Fibroblast of pulmonary artery (primary cell): Measurements from ENCODE around the gene PCK1.

Experiments used
- DNase-seq: peaks from one replicate; pipeline ENCODE4 v3.0.0-alpha.2; 2010; ENCODE audit warnings: low read depth
- H3K4me3 ChIP-seq: replicated peaks from 2 replicates; pipeline ENCODE4 v1.5.1; 2011; ENCODE audit warnings: low read depth, mild to moderate bottlenecking, control low read depth, low read length, moderate library complexity
- TF ChIP-seq, protein P1 (sequence below): IDR thresholded peaks from 2 replicates; pipeline ENCODE4 v1.5.1; 2011; ENCODE audit warnings: mild to moderate bottlenecking, control low read depth, low read length, inconsistent platforms; ENCODE audit errors: missing control alignments

The PCK1 gene

GRCh38 chr20:57610261-57610952, 49.5 kb downstream of the PCK1 start:
- H3K4me3 ChIP-seq: no peak overlapping the region
- no peak for DNase-seq
- TF ChIP-seq, protein P1, sequence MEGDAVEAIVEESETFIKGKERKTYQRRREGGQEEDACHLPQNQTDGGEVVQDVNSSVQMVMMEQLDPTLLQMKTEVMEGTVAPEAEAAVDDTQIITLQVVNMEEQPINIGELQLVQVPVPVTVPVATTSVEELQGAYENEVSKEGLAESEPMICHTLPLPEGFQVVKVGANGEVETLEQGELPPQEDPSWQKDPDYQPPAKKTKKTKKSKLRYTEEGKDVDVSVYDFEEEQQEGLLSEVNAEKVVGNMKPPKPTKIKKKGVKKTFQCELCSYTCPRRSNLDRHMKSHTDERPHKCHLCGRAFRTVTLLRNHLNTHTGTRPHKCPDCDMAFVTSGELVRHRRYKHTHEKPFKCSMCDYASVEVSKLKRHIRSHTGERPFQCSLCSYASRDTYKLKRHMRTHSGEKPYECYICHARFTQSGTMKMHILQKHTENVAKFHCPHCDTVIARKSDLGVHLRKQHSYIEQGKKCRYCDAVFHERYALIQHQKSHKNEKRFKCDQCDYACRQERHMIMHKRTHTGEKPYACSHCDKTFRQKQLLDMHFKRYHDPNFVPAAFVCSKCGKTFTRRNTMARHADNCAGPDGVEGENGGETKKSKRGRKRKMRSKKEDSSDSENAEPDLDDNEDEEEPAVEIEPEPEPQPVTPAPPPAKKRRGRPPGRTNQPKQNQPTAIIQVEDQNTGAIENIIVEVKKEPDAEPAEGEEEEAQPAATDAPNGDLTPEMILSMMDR: no peak

DNA sequence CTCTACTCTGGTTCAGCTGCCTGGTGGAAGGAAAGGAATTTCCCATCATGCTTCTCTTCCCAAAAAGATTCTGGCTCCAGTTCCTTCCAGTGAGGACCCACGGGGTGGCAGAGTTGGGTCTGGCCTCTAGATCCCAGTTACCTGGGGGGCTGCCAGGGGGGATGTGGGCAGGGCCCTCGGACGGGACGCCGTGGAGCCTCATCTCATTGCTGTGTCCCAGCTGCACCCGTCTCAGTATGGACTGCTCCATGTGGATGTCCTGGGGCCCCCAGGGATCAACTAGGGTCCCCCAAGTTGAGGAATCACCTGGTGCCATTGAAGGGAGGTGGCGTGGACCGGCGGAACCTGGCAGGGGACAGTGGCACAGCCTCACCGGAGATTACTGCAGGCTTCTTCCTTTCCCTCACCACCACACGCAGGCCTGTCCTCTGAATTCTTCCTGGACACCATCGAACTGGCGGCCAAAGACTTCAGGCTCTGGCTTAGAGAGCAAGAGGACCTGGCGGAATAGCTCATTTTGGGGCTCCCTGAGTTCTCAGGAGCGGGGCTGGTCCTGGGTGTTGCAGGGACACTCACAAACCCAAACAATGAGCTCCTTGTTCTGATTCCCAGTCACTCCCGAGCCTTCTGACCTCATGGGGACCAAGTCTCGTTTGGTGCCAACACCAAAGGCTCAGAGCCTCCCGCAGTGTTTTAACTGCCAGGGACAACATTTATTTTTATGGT, 50.8 kb downstream of the PCK1 start:
- H3K4me3 ChIP-seq: no peak overlapping the region
- no peak for DNase-seq
- TF ChIP-seq, protein P1: no peak

GRCh38 chr20:57612436-57612835, 51.5 kb downstream of the PCK1 start:
- TF ChIP-seq, protein P1: no peak
- DNase-seq: no peak

DNA sequence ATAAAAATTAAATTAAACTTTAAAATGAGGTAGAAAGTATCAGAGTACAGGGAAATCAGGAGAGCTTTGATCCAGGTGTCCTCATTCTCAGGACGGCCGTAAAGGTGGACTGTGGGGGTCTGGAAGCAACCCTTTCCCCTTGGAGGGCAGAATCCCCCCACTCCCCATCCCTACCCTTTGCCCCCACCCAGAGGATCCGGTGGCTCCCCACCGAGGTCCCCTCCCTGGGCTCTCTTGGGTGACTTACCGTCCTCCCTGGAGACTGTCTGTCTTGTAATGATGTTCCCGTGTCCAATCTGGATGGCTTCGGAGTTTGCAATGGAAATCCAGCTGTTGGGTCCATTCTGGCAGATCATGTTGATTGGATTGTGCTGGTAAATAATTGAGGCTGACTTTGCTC, 52.0 kb downstream of the PCK1 start:
- no peak overlapping the region for H3K4me3 ChIP-seq
- TF ChIP-seq, protein P1: no peak
- DNase-seq: no peak

More at GRCh38 chr20:57612436-57612835, 51.5 kb downstream of the PCK1 start:
- H3K4me3 ChIP-seq: no peak overlapping the region

DNA sequence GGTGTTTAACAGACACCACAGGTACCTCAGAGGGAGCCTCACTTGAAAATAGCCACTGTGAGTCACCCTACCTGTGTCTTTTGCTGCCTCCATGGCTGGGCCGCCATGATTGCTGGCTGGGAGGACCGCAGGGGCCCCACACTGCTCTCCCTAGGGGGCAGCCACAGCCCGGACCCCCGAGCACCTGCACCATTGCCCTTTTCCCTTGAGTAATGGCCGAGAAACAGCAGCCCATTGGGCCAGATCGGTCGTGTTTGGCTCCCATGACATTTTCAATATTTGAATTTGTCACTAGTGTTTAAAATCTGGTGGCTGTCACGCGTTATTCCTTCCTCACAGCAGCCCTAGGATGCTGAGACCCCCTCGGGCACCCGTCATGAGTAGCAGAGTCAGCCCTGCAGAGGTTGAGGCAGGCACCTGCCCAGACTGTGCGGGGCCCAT, 52.6 kb downstream of the PCK1 start:
- TF ChIP-seq, protein P1: no peak
- no peak for DNase-seq
- H3K4me3 ChIP-seq: no peak overlapping the region

DNA sequence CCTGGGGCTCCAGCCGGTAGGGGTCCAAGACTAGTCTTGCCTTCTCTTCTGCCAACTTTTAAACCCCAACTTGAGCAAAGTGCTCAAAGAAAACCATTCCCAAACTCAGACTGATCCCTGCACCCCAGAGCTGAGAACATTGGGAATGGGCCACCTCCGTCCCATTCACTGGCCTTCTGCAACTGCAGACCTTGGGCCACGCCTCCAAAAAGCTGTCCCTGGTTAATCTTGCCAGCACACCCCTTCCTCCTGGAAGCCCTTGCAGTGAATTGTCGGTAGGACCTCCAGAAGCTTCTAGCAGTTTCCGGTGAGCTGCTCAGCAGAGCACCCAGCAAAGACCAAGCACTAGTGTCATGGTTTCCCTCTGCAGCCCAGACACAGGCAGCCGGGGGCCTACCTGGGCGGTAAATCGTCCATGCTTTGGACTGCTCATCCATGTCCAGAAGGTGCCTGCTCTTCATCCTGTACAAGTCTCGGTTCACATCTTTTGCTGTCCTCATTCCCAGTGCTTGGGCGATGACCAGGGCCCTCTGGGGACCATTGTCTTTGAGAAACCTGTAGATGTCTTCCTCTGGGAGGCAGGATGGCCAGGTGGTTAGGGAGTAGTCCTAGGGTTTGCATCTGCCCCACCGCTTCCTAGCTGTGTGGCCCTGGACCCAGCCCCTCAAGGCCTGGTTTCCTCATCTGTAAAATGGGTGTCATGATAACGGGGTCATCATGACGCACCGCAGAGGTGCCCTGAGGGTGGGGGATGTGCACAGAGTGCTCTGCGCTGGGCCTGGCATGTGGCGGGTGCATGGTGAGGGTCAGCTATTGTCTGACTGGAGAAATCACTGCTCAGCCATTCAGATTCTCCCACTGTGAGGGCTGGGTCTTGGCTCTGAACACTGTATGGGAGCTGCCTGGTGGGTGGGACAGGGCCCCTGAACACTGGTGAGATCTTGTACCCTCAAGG, 53.9 kb downstream of the PCK1 start:
- TF ChIP-seq, protein P1: no peak
- DNase-seq: no peak
- H3K4me3 ChIP-seq: no peak overlapping the region
